Psoas muscle (tissue), 8 donors: ENCODE data around the gene ZNF367. TPM values are rescaled to one million over a fixed set of nuclear protein-coding genes. Genes with fewer than 3 reads are reported as not detected.

Experiments
- ATAC-seq, 4 donors: fragments of 200-7000 bp; cut with Tn5 transposase; one replicate each; pipeline ENCODE4 v1.9.1; 2020; ENCODE audit warnings: moderate library complexity in 3 of 4, mild to moderate bottlenecking in 2 of 4
- DNase-seq, 2 donors: peaks; one replicate each; pipeline ENCODE4 v3.0.0-alpha.2; 2020
- H3K27ac ChIP-seq: fragments of 200-600 bp; one replicate; pipeline ENCODE4 v1.8.0; 2022
- H3K27me3 ChIP-seq, 3 donors: fragments of 200-600 bp in 1 of 3; one replicate each; pipeline versions ENCODE4 v1.6.1 to v1.8.0; 2013 to 2022; ENCODE audit warnings: low read length in 2 of 3, mild to moderate bottlenecking in 2 of 3, moderate library complexity in 1 of 3; ENCODE audit not compliant: insufficient read depth in 3 of 3
- H3K36me3 ChIP-seq, 2 donors: fragments of 200-600 bp in 1 of 2; one replicate each; pipeline versions ENCODE4 v1.6.1 to v1.8.0; 2013 to 2022; ENCODE audit warnings: low read depth in 1 of 2, mild to moderate bottlenecking in 1 of 2, moderate library complexity in 1 of 2; ENCODE audit not compliant: insufficient read depth in 1 of 2
- H3K4me1 ChIP-seq: fragments of 200-600 bp; one replicate; pipeline ENCODE4 v1.8.0; 2022
- H3K4me3 ChIP-seq: fragments of 200-600 bp; one replicate; pipeline ENCODE4 v1.8.0; 2022; ENCODE audit warnings: mild to moderate bottlenecking
- H3K9me3 ChIP-seq: fragments of 200-600 bp; one replicate; pipeline ENCODE4 v1.8.0; 2022
- WGBS, 3 donors: extraction: QIAGEN DNeasy Blood & Tissue Kit; methylation state at CpG; one replicate each; pipeline versions ENCODE4 v1.1.6 to v1.1.7; 2013; 5-methylcytosine and 5-hydroxymethylcytosine counted together
- intact Hi-C, 2 donors: fragments of 100-400 bp; cut with DNase I; formaldehyde crosslinking; loops; one replicate each; pipeline versions ENCODE4 v1.11.0 to v1.14.2; 2022
- polyA plus RNA-seq, 3 donors: library from polyadenylated mRNA; stranded (reverse); fragments of 200-250 nt; gene quantifications; one replicate each; pipeline ENCODE4 v1.2.3, GENCODE V29; 2013
- total RNA-seq, 4 donors: library from RNA; stranded (reverse); fragmentation: NEBNext Ultra II Directional in 2 of 4; extraction: Animal tissue kit (Norgen Biotek cat#: 25700) in 2 of 4; gene quantifications; one replicate each; pipeline versions ENCODE4 v1.2.1 to v1.2.4, GENCODE V29; 2021 to 2023
- TF ChIP-seq, protein P1 (sequence below): fragments of 200-600 bp; IDR thresholded peaks from one replicate; pipeline ENCODE4 v1.8.0; 2022; ENCODE audit warnings: antibody characterized with exemption
- donor health status: healthy with polysubstance abuse.
- donor health status: DM: no; HTN: no; CAD: no; lungs with moderate emphysema.
- donor health status: Bipolar disorder and iron deficiency.
- donor health status: healthy.
- donor health status: DM: yes; HTN: yes; CAD: no.
- donor health status: DM: no; HTN: no; CAD: no.
- donor health status: DM: no; HTN: no; CAD: no.
- donor health status: DM: yes; HTN: yes; CAD: no.

Gene ZNF367
- total and polyA plus RNA-seq, 7 donors, result 0.69 to 3.3 (median 1.4) TPM

DNA sequence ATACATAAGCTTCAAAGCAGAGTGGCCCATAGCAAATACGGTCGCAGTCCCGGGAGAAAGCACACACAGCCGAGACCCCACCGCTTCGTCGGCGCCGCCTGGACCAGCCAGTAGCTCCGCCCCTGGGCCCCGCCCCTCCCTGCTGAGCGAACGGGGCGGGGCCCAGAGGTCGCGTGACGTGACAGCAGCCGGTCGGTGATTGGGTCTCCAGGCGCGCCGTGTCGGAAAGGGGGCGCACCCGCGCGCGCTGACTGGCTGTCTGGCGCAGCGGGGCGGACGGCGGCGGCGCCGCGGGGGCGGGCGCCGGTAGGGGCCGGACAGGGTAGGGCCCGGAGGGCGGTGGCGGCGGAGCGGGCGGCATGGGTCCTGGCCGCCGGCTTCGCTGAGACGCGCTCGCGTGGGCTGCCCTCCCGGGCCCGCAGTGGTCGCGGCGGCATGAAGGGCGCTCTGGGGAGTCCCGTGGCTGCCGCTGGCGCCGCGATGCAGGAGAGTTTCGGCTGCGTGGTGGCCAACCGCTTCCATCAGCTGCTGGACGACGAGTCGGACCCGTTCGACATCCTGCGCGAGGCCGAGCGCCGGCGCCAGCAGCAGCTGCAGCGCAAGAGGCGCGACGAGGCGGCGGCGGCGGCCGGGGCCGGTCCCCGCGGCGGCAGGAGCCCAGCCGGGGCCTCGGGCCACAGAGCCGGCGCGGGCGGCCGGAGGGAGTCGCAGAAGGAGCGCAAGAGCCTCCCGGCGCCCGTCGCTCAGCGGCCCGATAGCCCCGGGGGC lies 31.9 kb upstream of the ZNF367 start, which contains the start of gene HABP4:
TSS of gene HABP4 (plus strand) at position 325 of the 768 bp plus-strand sequence. CDS start at position 436, 111 bp downstream.
- Histone ChIP-seq H3K27ac (peak within 1 kb of the TSS; percentile 84), H3K27me3 (no peaks in the 10 kb centered on the region), H3K4me3 (peak within 1 kb of the TSS; percentile 90), H3K4me1 (no peaks in the 10 kb centered on the region), H3K9me3 (no peaks in the 10 kb centered on the region), H3K36me3 (no peaks in the 10 kb centered on the region)
- peak; percentile 99 to 100 (median 100) for ATAC-seq
- TF ChIP-seq, protein P1, sequence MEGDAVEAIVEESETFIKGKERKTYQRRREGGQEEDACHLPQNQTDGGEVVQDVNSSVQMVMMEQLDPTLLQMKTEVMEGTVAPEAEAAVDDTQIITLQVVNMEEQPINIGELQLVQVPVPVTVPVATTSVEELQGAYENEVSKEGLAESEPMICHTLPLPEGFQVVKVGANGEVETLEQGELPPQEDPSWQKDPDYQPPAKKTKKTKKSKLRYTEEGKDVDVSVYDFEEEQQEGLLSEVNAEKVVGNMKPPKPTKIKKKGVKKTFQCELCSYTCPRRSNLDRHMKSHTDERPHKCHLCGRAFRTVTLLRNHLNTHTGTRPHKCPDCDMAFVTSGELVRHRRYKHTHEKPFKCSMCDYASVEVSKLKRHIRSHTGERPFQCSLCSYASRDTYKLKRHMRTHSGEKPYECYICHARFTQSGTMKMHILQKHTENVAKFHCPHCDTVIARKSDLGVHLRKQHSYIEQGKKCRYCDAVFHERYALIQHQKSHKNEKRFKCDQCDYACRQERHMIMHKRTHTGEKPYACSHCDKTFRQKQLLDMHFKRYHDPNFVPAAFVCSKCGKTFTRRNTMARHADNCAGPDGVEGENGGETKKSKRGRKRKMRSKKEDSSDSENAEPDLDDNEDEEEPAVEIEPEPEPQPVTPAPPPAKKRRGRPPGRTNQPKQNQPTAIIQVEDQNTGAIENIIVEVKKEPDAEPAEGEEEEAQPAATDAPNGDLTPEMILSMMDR, result no peak
- intact Hi-C loops, result no loop called here
- peak; percentile 97 to 98 for DNase-seq
- 0 to 1% (median 0%) methylated on average over 60 to 108 of the region's 108 CpGs for WGBS, 3 donors

GRCh38 chr9:96449523-96449844 lies 31.3 kb upstream of the ZNF367 start:
- no peaks in the 10 kb centered on the region for H3K36me3 ChIP-seq
- H3K27me3 ChIP-seq, result no peaks in the 10 kb centered on the region
- peak in 3 of 4 donors; percentile 6 to 44 (median 8) for ATAC-seq
- no peaks in the 10 kb centered on the region for H3K9me3 ChIP-seq
- peak overlapping the region; percentile 84 for H3K27ac ChIP-seq
- no peak for DNase-seq
- TF ChIP-seq, protein P1, result no peak
- 0 to 1% (median 1%) methylated on average over 7 of the region's 7 CpGs for WGBS, 3 donors
- intact Hi-C loops, result no loop called here
- H3K4me1 ChIP-seq, result no peaks in the 10 kb centered on the region
- peak overlapping the region; percentile 90 for H3K4me3 ChIP-seq

GRCh38 chr9:96448546-96449170 lies 30.5 kb upstream of the ZNF367 start:
- H3K4me1 ChIP-seq, result no peaks in the 10 kb centered on the region
- DNase-seq, result no peak
- no peak for ATAC-seq
- no peaks in the 10 kb centered on the region for H3K27me3 ChIP-seq
- no peak overlapping the region for H3K27ac ChIP-seq
- no peak overlapping the region for H3K4me3 ChIP-seq
- no peaks in the 10 kb centered on the region for H3K9me3 ChIP-seq
- no peaks in the 10 kb centered on the region for H3K36me3 ChIP-seq
- WGBS, 3 donors, result 83 to 90% (median 86%) methylated on average over 11 of the region's 11 CpGs
- intact Hi-C loops, result no loop called here
- TF ChIP-seq, protein P1, result no peak

DNA sequence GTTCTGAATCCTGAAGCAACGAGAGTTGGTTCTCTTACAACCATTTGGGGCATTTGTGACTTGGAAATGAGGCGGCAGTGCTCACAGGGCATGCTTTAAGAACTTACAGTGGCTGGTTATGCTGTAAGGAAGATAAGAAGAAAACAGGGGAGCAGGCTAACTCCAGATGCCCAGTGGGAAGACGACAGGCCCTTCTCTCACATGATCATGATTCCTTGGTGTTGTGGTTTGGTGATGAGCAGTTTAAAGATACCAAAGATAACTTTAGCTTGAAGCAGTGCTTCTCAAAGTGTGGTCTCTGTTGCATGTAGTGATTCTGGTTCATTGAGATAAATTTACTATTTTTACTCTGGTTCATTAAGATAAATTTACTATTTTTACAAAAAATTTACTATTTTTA lies 29.2 kb upstream of the ZNF367 start:
- H3K27ac ChIP-seq, result no peak overlapping the region
- no peak overlapping the region for H3K4me3 ChIP-seq
- ATAC-seq (no peak), DNase-seq (no peak)
- TF ChIP-seq, protein P1, result no peak
- H3K9me3 ChIP-seq, result no peaks in the 10 kb centered on the region
- H3K27me3 ChIP-seq, result no peaks in the 10 kb centered on the region
- 82 to 90% (median 84%) methylated on average over 3 of the region's 3 CpGs for WGBS, 3 donors
- no peaks in the 10 kb centered on the region for H3K36me3 ChIP-seq
- no peaks in the 10 kb centered on the region for H3K4me1 ChIP-seq
- intact Hi-C loops, result no loop called here
